GM12864 (cell line): Measurements from ENCODE around the gene CLASRP.

ENCODE experiments used
- DNase-seq: peaks from one replicate; pipeline ENCODE4 v3.0.0-alpha.2; 2011; ENCODE audit warnings: low read depth
- H3K4me3 ChIP-seq: 2 replicates; pipeline ENCODE4 v1.5.1; 2011; ENCODE audit warnings: mild to moderate bottlenecking, low read depth, low read length, control low read depth
- TF ChIP-seq, protein P1 (sequence below): IDR thresholded peaks from 2 replicates; pipeline ENCODE4 v1.5.1; 2011; ENCODE audit warnings: low read depth, mild to moderate bottlenecking, moderate library complexity, low read length, control low read depth, inconsistent platforms; ENCODE audit errors: missing control alignments

Gene CLASRP

DNA sequence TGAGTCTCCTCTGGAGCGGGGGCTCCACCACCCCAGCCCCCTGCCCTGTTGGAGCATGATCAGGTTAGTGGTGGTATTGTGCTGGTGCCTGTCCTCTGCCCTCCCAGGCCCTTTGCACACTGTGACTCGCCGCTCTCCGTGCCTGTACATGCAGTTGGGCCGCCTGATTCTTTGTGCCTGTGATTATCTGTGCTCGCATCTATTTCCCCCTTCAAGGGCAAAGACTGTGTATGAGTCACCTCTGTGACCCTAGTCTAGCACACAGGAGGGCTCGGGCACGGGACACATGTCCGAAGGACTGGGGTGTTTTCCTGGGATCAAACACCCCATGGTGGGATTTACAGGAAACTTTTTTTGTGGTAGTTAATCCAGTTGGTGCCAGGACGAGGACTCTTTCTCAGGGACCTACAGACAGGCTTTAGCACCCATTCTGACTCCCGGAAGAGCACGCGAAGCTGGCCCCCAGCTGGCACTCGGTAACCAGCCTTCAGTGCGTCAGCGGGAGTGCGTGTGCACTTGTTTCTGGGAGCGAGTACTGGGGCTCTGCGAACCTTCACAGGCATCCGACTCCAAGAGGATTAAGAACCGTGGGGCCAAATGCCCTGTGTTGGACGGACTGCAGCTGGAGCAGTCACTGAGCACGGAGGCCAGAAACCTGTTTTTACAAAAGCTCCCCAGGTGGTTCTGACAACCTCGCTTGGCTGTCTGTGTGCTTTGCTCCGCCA lies 60.8 kb downstream of the CLASRP start:
- no peak for DNase-seq
- TF ChIP-seq, protein P1, sequence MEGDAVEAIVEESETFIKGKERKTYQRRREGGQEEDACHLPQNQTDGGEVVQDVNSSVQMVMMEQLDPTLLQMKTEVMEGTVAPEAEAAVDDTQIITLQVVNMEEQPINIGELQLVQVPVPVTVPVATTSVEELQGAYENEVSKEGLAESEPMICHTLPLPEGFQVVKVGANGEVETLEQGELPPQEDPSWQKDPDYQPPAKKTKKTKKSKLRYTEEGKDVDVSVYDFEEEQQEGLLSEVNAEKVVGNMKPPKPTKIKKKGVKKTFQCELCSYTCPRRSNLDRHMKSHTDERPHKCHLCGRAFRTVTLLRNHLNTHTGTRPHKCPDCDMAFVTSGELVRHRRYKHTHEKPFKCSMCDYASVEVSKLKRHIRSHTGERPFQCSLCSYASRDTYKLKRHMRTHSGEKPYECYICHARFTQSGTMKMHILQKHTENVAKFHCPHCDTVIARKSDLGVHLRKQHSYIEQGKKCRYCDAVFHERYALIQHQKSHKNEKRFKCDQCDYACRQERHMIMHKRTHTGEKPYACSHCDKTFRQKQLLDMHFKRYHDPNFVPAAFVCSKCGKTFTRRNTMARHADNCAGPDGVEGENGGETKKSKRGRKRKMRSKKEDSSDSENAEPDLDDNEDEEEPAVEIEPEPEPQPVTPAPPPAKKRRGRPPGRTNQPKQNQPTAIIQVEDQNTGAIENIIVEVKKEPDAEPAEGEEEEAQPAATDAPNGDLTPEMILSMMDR = no peak
- no peak overlapping the region for H3K4me3 ChIP-seq

DNA sequence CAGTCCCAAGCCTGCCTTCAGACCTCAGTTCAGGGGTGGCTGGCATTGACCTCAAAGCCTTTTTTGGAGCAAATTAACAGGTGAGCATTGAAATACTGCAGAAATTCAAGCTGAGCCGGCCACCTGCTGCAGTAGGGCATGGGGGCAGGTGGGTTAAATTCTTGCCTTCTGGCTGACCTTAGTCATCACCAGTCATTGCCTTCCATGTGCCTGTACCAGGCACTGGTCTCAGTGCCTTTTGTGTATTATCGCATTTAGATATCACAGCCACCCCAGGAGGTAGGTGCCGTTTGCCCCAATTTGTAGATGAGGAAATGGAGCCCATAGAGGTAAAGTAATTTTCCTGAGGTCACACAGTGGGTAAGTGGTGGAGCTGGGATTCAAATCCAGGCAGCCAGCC lies 61.4 kb downstream of the CLASRP start:
- no peak for DNase-seq
- TF ChIP-seq, protein P1 = no peak
- no peak overlapping the region for H3K4me3 ChIP-seq

DNA sequence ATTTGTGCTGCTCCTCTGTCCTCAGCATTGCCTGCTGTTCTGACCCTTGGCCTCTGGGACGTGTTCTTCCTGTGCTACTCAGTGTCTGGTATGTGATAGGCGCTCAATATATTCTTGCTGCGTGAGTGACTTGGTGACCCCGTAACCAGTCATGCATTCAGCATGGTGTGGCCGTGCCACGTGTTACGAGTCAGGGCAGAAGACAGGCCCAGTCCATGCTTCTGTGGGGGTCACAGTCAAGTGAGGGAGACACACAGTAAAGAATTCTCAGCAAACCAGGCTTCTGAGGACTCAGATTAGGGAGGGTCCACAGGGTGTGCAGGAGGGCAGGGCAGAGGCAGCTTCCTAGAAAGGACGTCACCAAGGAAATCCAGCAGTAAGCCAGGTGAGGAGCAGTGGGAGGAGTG lies 62.0 kb downstream of the CLASRP start:
- TF ChIP-seq, protein P1 = no peak
- no peak for DNase-seq
- no peak overlapping the region for H3K4me3 ChIP-seq

DNA sequence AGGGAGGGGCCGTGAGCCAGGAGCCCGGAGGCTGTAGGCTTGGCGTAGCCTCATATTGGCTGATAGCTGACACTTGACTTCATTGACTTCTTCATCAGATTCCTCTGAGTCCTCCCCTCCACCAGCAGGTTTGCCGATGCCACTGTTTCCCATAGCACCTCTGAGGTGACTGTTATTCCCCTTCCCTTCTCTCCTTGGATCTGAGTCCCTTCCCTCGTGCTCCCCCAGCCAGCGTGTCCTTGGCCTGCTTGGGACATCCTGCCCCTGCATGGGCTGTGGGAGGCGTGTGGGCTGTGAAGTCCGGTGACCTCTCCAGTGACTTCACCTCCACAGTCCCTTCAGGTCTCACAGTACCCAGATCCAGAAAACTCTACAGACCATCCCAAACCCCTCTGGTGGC lies 63.0 kb downstream of the CLASRP start:
- no peak for DNase-seq
- TF ChIP-seq, protein P1 = no peak
- no peak overlapping the region for H3K4me3 ChIP-seq

DNA sequence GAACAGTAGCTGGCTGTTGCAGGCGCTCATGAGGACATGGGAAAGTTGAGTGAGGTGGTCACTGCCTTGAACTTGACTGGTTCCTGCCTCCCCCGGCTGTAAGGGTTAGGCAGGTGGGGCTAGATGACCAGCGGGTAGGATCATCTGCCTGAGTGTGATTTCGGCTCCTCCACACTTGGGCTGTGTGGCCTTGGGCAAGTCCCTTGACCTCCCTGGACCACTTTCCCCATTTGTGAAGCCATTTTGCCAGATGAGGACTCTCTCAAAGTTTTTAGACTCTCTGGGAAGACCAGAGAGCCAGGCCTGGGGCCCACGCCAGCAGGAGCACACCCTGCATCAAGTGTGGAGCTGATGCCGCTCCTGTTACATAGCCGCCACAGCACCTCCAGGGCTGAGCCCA lies 63.6 kb downstream of the CLASRP start:
- H3K4me3 ChIP-seq = no peak overlapping the region
- TF ChIP-seq, protein P1 = no peak
- DNase-seq = no peak

DNA sequence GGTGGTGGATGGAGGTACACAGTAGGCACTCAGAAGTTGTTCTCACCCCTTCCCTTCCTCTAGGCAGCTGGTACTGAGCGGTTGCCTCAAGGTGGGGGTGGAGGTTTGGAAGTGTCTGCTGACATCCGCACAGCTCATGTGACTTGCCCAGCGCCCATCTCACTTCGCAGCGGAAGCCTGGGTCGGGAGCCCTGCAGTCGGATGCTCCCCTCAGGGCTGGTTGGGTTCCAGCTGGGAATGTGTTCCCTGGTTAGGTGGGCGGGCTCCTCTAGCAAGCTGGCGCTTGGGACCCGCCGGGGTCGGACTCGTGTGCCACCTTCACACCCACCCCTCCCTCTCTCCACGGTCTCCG lies 64.3 kb downstream of the CLASRP start:
- no peak for DNase-seq
- no peak overlapping the region for H3K4me3 ChIP-seq
- TF ChIP-seq, protein P1 = no peak

DNA sequence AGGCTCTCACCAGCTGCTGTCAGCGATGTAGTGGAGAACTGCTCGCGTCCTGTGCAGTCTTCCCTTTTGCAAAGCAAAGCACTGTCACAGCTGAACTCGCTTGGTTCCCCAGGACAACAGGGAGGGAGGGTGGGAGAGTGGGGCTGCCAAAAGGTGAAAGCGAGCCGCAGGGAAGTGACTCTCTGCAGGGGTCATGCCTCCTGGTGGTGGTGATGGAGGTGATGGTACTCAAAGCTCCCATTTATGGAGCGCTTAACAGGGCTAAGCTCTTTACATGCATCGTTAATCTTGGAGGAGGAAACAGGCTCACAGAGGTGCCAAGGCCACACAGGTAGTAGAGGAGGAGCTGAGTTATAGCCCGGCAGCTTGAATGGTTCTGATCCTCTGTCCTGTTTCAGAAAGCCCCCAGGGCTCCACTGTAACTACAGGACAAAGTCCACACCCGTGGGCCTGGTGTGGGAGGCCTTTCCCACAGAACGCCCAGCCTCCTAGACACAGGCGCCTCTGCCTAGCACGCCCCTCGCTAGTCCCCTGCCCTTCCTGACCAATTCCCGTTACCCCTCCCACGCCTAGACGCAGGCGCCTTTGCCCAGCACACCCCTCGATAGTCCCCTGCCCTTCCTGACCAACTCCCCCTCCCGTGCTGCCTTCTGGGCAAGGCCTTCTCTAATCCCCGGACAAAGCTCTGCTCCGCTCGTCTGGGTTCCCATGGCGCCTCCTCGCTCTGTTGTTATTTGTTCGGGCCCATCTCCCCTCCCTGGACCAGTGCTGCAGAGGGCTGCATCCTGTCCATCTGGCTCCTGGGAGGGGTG lies 64.9 kb downstream of the CLASRP start:
- no peak for DNase-seq
- TF ChIP-seq, protein P1 = no peak
- no peak overlapping the region for H3K4me3 ChIP-seq
